HG02571 (cell line): ENCODE results near the gene HEBP1.

Source experiments
- ATAC-seq: cut with Tn5 transposase; IDR thresholded peaks from one replicate; pipeline ENCODE4 v1.9.1; 2021; ENCODE audit warnings: mild to moderate bottlenecking, moderate library complexity; ENCODE audit not compliant: unreplicated experiment

Gene HEBP1

DNA sequence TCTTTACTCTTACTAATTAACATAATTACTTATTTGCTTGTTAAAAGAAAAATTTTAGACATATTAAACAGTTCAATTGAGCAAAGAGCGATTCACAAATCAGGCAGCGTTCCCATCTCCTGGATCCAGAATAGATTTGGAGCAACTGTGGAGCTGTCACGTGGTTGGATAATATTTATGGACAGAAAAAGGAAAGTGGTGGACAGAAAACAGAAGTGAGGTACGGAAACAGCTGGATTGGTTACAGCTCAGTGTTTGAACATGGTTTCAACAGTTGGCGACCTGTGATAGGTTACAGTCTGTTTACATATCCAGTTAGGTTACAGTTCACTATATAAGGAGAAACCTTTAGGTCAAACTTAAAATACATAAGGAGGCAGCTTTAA, 24.5 kb upstream of the HEBP1 start:
- ATAC-seq: no peak

- ATAC-seq: no peak
Measured at GRCh38 chr12:13023811-13024530, 23.9 kb upstream of the HEBP1 start.

- no peak for ATAC-seq
Measured at GRCh38 chr12:13022851-13023271, 22.8 kb upstream of the HEBP1 start.

DNA sequence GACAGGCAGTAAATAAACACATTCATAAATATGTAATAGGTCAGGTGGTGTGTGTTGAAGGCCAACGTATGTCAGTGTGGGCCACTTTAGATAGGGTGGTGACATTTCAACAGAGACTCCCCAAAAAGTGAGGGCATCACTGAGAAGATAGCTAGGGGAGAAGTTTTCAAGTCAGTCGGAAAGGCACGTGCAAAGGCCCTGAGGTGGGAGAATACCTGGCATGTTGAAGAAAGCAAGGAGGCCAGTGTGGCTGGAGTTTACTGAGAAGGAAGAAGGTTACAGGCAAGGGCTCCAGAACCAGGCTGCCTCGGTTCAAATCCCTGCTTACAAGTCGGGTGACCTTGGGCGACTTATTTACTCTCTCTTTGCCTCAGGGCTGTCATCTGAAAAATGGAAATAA, 11.0 kb upstream of the HEBP1 start:
- no peak for ATAC-seq

- no peak for ATAC-seq
Measured at GRCh38 chr12:13008741-13009380, 8.8 kb upstream of the HEBP1 start.

GRCh38 chr12:13007496-13008233, 7.6 kb upstream of the HEBP1 start:
- ATAC-seq: no peak

GRCh38 chr12:13005649-13006048, 5.6 kb upstream of the HEBP1 start:
- ATAC-seq: no peak

DNA sequence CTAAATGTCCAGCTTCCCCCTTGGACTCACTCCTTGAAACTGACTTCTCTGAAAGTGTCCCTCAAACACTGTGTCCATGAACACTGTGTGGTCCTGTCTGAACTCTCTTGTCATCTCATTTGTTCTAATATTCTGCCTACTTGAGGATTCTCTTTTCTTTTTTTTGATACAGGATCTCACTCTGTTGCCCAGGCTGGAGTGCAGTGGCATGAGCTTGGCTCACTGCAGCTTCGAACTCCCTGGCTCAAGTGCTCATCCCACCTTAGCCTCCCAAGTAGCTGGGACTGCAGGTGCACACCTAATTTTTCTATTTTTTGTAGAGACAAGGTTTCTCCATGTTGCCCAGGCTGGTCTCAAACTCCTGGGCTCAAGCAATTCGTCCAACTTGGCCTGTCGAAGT, 4.9 kb upstream of the HEBP1 start:
- ATAC-seq: no peak

- ATAC-seq: no peak
Measured at GRCh38 chr12:13004361-13004760, 4.3 kb upstream of the HEBP1 start.

DNA sequence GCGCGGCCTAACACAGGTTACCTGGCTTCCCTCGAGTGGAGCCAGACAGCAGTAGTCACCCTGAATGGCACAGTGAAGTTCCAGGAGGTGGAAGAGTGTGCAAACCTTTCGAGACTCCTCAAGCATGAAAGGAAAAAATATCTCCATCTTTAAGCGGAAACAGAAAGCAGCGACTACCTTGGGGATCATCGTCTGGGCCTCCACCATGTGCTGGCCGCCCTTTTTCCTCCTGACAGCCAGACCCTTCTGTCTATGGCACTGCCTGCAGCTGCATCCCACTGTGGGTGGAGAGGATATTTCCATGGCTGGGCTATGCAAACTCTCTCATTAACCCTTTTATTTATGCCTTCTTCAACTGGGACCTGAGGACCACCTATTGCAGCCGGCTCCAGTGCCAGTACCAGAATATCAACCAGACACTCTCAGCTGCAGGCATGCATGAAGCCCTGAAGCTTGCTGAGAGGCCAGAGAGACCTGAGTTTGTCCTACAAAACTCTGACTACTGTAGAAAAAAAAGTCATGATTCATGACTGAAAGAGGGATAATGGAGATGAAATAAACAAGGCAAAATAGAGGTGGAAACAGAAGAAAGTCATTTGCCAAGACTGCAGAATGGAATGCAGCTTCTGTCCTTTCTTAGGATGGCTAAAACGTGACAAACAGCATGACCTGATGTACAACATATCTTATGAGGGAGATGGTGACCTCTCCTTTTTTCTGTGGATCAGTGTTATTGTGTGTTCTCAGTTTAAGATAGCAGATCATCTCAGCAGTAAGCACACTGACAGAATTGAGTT, 2.4 kb upstream of the HEBP1 start:
- no peak for ATAC-seq

- no peak for ATAC-seq
Measured at GRCh38 chr12:13001775-13002040, 1.6 kb upstream of the HEBP1 start.

- ATAC-seq: no peak
Measured at GRCh38 chr12:13000925-13001774, 1.1 kb upstream of the HEBP1 start.

- peak; percentile 33 for ATAC-seq
Measured at GRCh38 chr12:13000616-13000924, 505 bp upstream of the HEBP1 start.

DNA sequence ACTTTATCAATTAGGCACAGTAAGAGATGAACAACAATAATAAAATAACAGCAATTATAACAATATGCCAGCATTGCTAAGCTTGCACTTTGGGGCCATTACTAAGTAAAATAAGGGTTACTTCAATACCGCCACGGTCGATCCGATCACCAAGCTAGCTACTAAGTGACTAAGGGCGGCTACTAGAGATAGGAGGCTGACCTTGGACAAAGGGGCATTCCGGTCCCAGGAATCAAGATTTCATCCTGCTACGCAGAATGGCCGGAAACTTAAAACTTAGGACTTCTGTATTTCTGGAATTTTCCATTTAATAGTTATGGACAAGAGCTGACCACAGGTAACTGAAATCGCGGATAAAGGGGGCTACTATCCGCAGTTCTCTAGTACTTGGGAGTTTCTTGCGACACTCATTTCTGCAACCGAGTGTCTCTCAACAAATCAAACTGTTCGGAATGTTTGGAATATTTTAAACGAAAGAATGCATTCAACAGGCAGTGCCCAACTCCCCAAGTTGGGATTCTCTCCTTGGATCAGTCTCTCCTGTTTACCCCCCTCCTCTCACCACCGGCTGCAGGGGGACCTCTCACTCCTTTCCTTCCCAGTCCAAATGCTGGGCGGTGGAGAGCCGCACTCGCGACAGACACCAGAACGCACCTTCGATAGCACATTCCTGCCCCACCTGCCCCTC, 650 bp downstream of the HEBP1 start:
- ATAC-seq: no peak

DNA sequence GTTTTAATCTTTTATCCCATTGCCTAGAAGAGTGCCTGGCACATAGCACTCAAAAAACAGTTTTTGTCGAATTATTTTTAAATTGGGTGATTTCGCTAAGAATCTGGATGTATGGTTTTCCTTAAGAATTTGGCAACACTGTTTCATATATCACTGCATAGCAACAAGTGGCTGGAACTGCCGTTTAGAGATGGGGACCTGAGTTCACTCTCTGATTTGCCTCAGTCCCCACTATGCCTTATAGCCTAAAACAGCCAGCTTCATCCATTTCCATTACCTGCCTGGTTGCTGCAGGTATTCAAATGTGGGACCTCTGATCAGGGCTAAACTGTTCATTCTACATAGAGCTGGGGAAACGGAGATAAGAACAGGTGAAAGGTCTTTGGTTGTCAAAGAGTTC, 1.8 kb downstream of the HEBP1 start:
- ATAC-seq: no peak

DNA sequence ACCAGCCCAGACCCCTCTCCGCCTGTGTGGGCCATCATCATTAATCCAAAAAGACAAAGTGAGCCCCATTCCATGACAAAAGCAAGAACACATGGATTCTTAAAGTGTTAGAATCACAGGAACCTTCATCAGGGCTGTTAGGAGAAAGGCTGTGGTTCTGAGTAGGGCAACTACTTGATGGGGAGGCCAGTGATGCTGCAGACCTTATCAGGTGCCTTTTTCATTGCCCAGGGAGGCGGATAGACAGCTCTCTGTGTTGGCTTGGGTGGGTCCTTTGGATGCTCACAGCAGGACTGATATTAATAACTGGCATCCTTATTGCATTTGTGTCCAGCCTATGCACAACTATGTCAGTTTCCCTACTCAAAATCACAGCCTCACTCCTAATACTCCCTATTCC, 2.3 kb downstream of the HEBP1 start:
- no peak for ATAC-seq

GRCh38 chr12:12997156-12997555, 2.9 kb downstream of the HEBP1 start:
- ATAC-seq: no peak

GRCh38 chr12:12996209-12996608, 3.9 kb downstream of the HEBP1 start:
- ATAC-seq: no peak

GRCh38 chr12:12995088-12995487, 5.0 kb downstream of the HEBP1 start:
- ATAC-seq: no peak

- no peak for ATAC-seq
Measured at GRCh38 chr12:12993367-12993766, 6.7 kb downstream of the HEBP1 start.
